Dendritic cell treated with granulocyte-macrophage colony-stimulating factor and Interleukin-4, amounts not matched to agents 40 ng/mL and 50 ng/mL, for 4 days (primary cell): ENCODE results near the gene LHFPL5.

Source experiments
- H3K27ac Mint-ChIP-seq: one replicate; pipeline ENCODE4 v1.8.0; 2022; ENCODE audit warnings: mild to moderate bottlenecking, mixed read lengths
- H3K27me3 Mint-ChIP-seq: one replicate; pipeline ENCODE4 v1.8.0; 2022; ENCODE audit warnings: mild to moderate bottlenecking, mixed read lengths
- H3K36me3 Mint-ChIP-seq: one replicate; pipeline ENCODE4 v1.8.0; 2022; ENCODE audit warnings: low read depth, mixed read lengths
- H3K4me1 Mint-ChIP-seq: one replicate; pipeline ENCODE4 v1.8.0; 2022; ENCODE audit warnings: low read depth, mixed read lengths
- H3K4me3 Mint-ChIP-seq: one replicate; pipeline ENCODE4 v1.8.0; 2022; ENCODE audit warnings: mild to moderate bottlenecking, moderate library complexity, mixed read lengths
- H3K9me3 Mint-ChIP-seq: one replicate; pipeline ENCODE4 v1.8.0; 2022; ENCODE audit warnings: mixed read lengths
- intact Hi-C: fragments of 100-400 bp; cut with micrococcal nuclease; formaldehyde crosslinking; loops from one replicate; pipeline ENCODE4 v1.15.0; 2022

The LHFPL5 gene

GRCh38 chr6:35808688-35809087, 3.5 kb downstream of the LHFPL5 start:
- H3K9me3 Mint-ChIP-seq: no peaks in the 10 kb centered on the region
- peaks cover 20% of the 10 kb centered on the region for H3K27me3 Mint-ChIP-seq
- H3K27ac Mint-ChIP-seq: no peak overlapping the region
- H3K4me3 Mint-ChIP-seq: no peak overlapping the region
- H3K36me3 Mint-ChIP-seq: no peaks in the 10 kb centered on the region
- no peaks in the 10 kb centered on the region for H3K4me1 Mint-ChIP-seq
- intact Hi-C loops: no loop called here

DNA sequence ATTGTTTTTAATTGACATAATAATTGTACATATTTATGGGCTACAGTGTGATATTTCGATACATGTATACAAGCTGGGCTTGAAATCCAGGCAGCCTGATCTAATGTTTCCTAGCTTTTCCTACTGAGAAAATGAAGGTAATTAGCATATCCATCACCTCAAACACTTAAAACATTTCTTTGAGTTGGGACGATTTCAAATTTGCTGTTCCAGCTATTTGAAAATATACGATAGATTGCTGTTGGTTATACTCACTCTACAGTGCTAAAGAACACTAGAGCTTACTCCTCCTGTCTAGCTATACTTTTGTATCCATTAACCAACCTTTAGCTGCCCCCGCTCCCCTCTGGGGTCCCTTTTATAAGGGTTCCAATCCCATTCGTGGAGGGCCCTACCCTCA, 4.7 kb downstream of the LHFPL5 start:
- H3K4me3 Mint-ChIP-seq: no peak overlapping the region

DNA sequence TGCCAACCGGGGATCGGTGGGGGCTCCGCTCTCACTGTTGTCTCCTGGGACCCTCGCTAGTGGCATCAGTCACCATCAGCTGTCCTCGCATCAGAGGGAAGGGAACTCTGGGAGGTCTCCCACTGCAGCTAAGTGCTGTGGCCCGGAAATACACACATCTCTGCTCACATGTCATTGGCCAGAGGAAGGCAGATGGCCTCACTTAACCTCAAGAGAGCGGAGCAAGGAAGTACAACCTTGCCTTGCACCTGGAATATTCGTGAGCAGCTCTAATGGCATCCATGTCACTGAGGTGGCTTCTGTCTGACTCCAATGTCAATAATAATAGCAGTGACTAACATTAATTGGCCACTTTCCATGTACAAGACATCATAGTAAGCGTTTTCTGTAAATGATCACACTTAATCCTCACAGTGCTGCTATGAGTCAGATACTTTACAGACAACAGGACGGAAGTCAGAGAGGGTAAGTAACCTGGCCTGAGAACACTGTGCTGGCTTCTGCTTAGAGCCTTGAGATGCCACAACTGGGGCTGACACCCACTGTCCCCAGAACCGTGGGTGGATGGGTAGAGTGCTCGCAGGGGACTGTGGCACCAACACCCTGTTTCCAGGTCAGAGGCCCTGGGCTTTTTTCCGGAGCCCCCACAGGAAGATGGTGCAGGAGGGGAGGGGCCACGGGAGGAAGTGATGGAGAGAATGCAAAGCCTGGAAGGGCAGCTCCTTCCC, 6.0 kb downstream of the LHFPL5 start:
- Mint-ChIP-seq H3K27ac (no peak overlapping the region), H3K27me3 (peaks cover 10% of the 10 kb centered on the region), H3K9me3 (no peaks in the 10 kb centered on the region), H3K4me3 (no peak overlapping the region), H3K4me1 (no peaks in the 10 kb centered on the region), H3K36me3 (no peaks in the 10 kb centered on the region)
- intact Hi-C loops: no loop called here

More for the DNA sequence above, 4.7 kb downstream of the LHFPL5 start:
- Mint-ChIP-seq H3K27me3 (peaks cover 19% of the 10 kb centered on the region), H3K27ac (no peak overlapping the region), H3K36me3 (no peaks in the 10 kb centered on the region), H3K4me1 (no peaks in the 10 kb centered on the region), H3K9me3 (no peaks in the 10 kb centered on the region)
- intact Hi-C loops: no loop called here

GRCh38 chr6:35811699-35811995, 6.5 kb downstream of the LHFPL5 start:
- H3K4me1 Mint-ChIP-seq: no peaks in the 10 kb centered on the region

DNA sequence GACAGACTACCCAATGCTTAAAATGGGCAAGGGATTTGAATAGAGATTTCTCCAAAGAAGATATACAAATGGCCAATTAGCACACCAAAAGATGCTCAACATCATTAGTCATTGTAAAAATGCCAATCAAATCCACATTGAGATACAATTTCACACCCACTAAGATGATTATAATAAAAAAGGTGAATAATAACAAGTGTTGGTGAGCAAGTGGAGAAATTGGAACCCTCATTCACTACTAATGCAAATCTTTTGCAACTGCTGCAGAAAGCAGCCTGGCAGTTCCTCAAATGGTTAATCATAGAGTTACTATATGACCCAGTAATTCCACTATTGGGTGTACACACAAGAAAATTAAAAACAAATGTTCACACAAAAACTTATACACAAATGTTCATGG, 12.4 kb downstream of the LHFPL5 start:
- no peaks in the 10 kb centered on the region for H3K4me1 Mint-ChIP-seq
- H3K27me3 Mint-ChIP-seq: peaks cover 3% of the 10 kb centered on the region
- no peaks in the 10 kb centered on the region for H3K9me3 Mint-ChIP-seq
- no peaks in the 10 kb centered on the region for H3K36me3 Mint-ChIP-seq
- H3K27ac Mint-ChIP-seq: no peak overlapping the region
- intact Hi-C loops: no loop called here
- no peak overlapping the region for H3K4me3 Mint-ChIP-seq

More at GRCh38 chr6:35811699-35811995, 6.5 kb downstream of the LHFPL5 start:
- Mint-ChIP-seq H3K36me3 (no peaks in the 10 kb centered on the region), H3K9me3 (no peaks in the 10 kb centered on the region), H3K27me3 (peaks cover 7% of the 10 kb centered on the region), H3K27ac (no peak overlapping the region), H3K4me3 (no peak overlapping the region)
- intact Hi-C loops: no loop called here

GRCh38 chr6:35823601-35824000, 18.4 kb downstream of the LHFPL5 start:
- Mint-ChIP-seq H3K4me1 (no peaks in the 10 kb centered on the region), H3K27me3 (peaks cover 3% of the 10 kb centered on the region), H3K27ac (no peak overlapping the region), H3K36me3 (no peaks in the 10 kb centered on the region), H3K4me3 (no peak overlapping the region), H3K9me3 (no peaks in the 10 kb centered on the region)
- intact Hi-C loops: no loop called here

DNA sequence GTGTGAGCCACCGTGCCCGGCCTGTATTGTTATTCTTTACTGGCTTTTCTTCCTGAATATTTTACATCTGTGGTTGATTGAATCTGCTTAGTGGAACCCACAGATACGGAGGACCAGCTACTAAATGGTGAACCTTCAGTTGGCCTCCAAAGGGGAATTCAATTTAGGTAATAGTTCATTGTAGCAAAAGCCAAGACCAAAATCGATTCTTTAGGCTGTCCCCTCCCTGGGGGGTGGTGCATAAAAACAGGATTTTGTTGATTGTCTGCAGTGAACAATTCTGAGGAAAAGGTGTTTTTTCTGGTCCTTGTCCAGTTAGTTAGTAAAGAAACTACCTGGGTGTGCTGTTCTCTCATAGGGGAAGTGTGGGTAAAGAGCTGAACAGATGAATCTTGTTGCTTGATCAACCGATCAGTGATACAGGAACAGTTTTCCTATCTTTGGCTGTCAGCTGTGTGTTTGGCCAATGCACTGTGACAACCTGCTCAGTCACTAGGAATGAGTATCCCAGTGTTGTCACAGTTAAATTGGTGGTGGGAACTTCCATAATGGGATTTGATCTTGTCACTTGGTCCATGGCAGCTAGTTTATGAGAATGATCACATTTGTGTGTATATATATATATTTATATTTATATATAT, 19.5 kb downstream of the LHFPL5 start:
- Mint-ChIP-seq H3K4me3 (no peak overlapping the region), H3K27ac (no peak overlapping the region), H3K36me3 (no peaks in the 10 kb centered on the region), H3K4me1 (no peaks in the 10 kb centered on the region), H3K27me3 (peaks cover 2% of the 10 kb centered on the region), H3K9me3 (no peaks in the 10 kb centered on the region)
- intact Hi-C loops: no loop called here

DNA sequence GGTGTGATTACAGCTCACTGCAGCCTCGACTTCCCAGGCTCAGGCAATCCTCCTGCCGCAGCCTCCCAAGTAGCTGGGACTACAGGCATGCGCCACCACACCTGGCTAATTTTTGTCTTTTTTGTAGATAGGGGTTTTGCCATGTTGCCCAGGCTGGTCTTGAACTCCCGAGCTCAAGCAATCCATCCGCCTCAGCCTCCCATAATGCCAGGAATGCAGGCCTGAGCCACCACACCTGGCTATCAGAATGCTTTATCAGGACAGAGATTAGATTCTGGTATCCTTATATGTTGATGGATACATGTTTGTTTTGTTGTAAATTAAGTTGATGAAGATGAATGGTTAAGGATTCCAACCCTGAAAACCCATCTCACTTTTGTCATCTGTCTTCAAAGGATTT, 24.2 kb downstream of the LHFPL5 start:
- Mint-ChIP-seq H3K27ac (no peak overlapping the region), H3K9me3 (no peaks in the 10 kb centered on the region), H3K4me1 (peaks cover 10% of the 10 kb centered on the region), H3K36me3 (peaks cover 9% of the 10 kb centered on the region), H3K4me3 (no peak overlapping the region), H3K27me3 (no peaks in the 10 kb centered on the region)
- intact Hi-C loops: no loop called here

DNA sequence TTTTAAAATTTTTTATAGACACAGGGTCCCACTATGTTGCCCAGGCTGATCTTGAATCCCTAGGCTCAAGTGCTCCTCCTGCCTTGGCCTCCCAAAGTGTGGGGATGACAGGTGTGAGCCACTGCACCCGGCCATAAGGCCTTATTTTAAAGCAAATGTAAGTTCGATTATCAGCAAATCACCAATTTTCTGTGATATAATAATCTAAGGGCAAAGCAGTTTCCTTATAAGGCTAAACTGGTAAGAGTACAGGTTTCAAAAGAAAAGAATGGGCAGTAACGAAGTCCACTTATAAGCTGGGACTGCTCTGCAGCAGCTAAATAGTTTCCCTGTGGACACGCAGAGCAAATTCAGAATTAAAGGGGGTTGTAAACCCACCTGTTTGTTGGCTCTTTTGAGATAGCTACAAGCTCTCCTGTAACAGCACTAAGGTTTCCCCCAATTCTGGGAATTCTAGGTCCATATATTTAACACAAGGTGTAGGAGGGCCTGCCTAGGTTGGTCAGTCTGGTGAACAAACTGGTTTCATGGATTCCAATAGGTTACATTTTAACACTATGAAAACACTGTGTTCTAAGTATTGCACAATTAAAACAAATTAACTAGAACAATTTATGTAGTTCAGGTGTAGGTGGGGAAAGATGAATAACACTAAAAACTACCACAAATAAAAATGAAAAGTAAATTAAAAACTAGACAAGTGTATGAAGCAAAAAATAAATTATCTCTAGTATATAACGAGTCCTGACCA, 26.3 kb downstream of the LHFPL5 start:
- intact Hi-C loops: no loop called here
- peaks cover 19% of the 10 kb centered on the region for H3K36me3 Mint-ChIP-seq

DNA sequence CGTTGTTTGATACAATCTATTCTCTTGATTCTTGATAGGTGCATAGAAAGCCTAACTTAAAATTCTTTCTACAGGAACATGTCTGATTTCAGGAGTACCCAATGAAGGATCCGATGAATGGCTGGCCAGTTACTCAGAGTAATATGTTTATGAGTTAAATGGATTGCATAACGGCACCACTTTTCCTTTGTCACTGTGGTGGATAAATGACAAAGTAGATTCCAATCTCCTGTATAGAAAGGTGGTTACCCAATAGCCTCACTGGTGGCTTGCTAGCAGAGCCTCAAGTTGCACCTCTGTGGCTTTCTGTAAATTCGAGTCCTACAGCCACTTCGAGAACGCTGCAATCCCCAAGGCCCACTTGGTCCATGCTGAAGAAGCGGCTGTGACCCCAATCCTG, 28.4 kb downstream of the LHFPL5 start:
- Mint-ChIP-seq H3K9me3 (no peaks in the 10 kb centered on the region), H3K27me3 (no peaks in the 10 kb centered on the region), H3K4me1 (peaks cover 27% of the 10 kb centered on the region), H3K36me3 (peaks cover 30% of the 10 kb centered on the region), H3K4me3 (no peak overlapping the region), H3K27ac (no peak overlapping the region)
- intact Hi-C loops: no loop called here

More for the DNA sequence above, 26.3 kb downstream of the LHFPL5 start:
- Mint-ChIP-seq H3K4me3 (no peak overlapping the region), H3K27me3 (no peaks in the 10 kb centered on the region), H3K27ac (no peak overlapping the region), H3K9me3 (no peaks in the 10 kb centered on the region), H3K4me1 (peaks cover 27% of the 10 kb centered on the region)

DNA sequence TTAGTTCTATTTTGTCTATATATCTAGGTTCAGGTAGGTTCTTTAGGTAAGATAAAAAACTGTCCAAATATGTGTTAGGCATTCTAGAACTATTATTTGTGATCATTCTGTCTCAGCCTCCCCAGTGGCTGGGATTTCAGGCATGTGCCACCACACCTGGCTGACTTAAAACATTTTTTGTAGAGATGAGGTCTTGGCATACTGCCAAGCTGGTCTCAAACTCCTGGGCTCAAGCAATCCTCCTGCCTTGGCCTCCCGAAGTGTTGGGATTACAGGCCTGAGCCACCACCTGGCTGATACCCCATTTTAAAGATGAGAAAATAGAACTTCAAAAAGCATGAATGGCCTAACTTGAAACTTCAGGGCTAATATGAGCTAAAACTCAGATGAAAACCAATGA, 33.9 kb downstream of the LHFPL5 start:
- no peaks in the 10 kb centered on the region for H3K9me3 Mint-ChIP-seq
- H3K27me3 Mint-ChIP-seq: no peaks in the 10 kb centered on the region
- H3K4me1 Mint-ChIP-seq: peaks cover 19% of the 10 kb centered on the region
- intact Hi-C loops: no loop called here
- H3K27ac Mint-ChIP-seq: no peak overlapping the region
- no peak overlapping the region for H3K4me3 Mint-ChIP-seq
- H3K36me3 Mint-ChIP-seq: peaks cover 39% of the 10 kb centered on the region

GRCh38 chr6:35842381-35842780, 37.2 kb downstream of the LHFPL5 start:
- peaks cover 43% of the 10 kb centered on the region for H3K36me3 Mint-ChIP-seq
- H3K27ac Mint-ChIP-seq: no peak overlapping the region
- intact Hi-C loops: no loop called here
- H3K4me3 Mint-ChIP-seq: no peak overlapping the region
- H3K9me3 Mint-ChIP-seq: no peaks in the 10 kb centered on the region
- H3K27me3 Mint-ChIP-seq: no peaks in the 10 kb centered on the region
- peaks cover 11% of the 10 kb centered on the region for H3K4me1 Mint-ChIP-seq

GRCh38 chr6:35844290-35844689, 39.1 kb downstream of the LHFPL5 start:
- Mint-ChIP-seq H3K36me3 (peaks cover 44% of the 10 kb centered on the region), H3K27ac (no peak overlapping the region), H3K4me1 (peaks cover 16% of the 10 kb centered on the region), H3K4me3 (no peak overlapping the region), H3K9me3 (peaks cover 9% of the 10 kb centered on the region), H3K27me3 (no peaks in the 10 kb centered on the region)
- intact Hi-C loops: no loop called here

DNA sequence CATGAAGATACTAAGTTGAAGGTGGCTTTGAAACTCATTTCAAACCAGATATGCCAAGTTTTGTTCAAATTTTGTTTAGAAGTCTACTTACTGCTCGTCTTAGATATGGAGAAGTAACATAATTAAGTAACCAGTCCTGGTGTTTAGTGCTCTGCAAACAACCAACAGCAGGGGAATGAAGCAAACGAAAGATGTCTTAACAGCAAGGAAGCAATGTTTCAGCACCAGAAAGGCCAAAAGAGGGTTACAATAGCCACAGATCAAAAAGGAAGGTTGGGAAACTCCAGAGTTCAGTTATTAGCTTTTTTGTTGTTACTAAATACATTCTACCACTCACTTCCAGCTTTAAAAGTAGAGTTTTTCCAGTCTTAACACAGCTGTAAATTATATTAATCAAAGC, 45.1 kb downstream of the LHFPL5 start:
- H3K4me1 Mint-ChIP-seq: peaks cover 54% of the 10 kb centered on the region
- H3K27me3 Mint-ChIP-seq: no peaks in the 10 kb centered on the region
- no peak overlapping the region for H3K4me3 Mint-ChIP-seq
- no peak overlapping the region for H3K27ac Mint-ChIP-seq
- intact Hi-C loops: no loop called here
- H3K9me3 Mint-ChIP-seq: peaks cover 9% of the 10 kb centered on the region
- peaks cover 61% of the 10 kb centered on the region for H3K36me3 Mint-ChIP-seq
